DMS53 treated with DMSO at 0.1 percent for 48 hours (cell line): ENCODE measurements around the gene WDFY2.
"Not testable (repeated sequence)": the region's sequence is repeated elsewhere in the genome, so short reads cannot be mapped to it uniquely, and the experiment has no call there.

Experiments
- DNase-seq: peaks from one replicate; lab custom pipeline; 2025; ENCODE audit not compliant: unreplicated experiment; lab: John Stamatoyannopoulos, UW

The WDFY2 gene

GRCh38 chr13:51663973-51664957 is 80.0 kb downstream of the WDFY2 start:
- peak; percentile 6 for DNase-seq

GRCh38 chr13:51665456-51665855 is 81.2 kb downstream of the WDFY2 start:
- DNase-seq = no peak

GRCh38 chr13:51666374-51666773 is 82.1 kb downstream of the WDFY2 start:
- peak; percentile 9 for DNase-seq

- DNase-seq = no peak
Observed at GRCh38 chr13:51666839-51667238, 82.6 kb downstream of the WDFY2 start.

GRCh38 chr13:51668580-51669195 is 84.4 kb downstream of the WDFY2 start:
- no peak for DNase-seq

GRCh38 chr13:51673165-51673564 is 88.9 kb downstream of the WDFY2 start:
- peak; percentile 0 for DNase-seq

- DNase-seq = peak; percentile 92
Observed at GRCh38 chr13:51674276-51674675, 90.0 kb downstream of the WDFY2 start.

GRCh38 chr13:51675385-51675784 is 91.1 kb downstream of the WDFY2 start:
- DNase-seq = no peak

- no peak for DNase-seq
Observed at GRCh38 chr13:51675877-51676276, 91.6 kb downstream of the WDFY2 start.

- no peak for DNase-seq
Observed at GRCh38 chr13:51676739-51677138, 92.5 kb downstream of the WDFY2 start.

GRCh38 chr13:51678420-51678819 is 94.2 kb downstream of the WDFY2 start:
- no peak for DNase-seq

GRCh38 chr13:51679616-51680015 is 95.4 kb downstream of the WDFY2 start:
- no peak for DNase-seq

- peak; percentile 0 for DNase-seq
Observed at GRCh38 chr13:51681037-51681678, 96.9 kb downstream of the WDFY2 start.

- no peak for DNase-seq
Observed at GRCh38 chr13:51682686-51683085, 98.4 kb downstream of the WDFY2 start.

GRCh38 chr13:51683597-51683996 is 99.3 kb downstream of the WDFY2 start:
- DNase-seq = no peak

GRCh38 chr13:51684076-51684475 is 99.8 kb downstream of the WDFY2 start:
- DNase-seq = no peak

- no peak for DNase-seq
Observed at GRCh38 chr13:51687947-51688714, 103.9 kb downstream of the WDFY2 start.

- no peak for DNase-seq
Observed at GRCh38 chr13:51688937-51689662, 104.8 kb downstream of the WDFY2 start.

- no peak for DNase-seq
Observed at GRCh38 chr13:51689663-51689996, 105.4 kb downstream of the WDFY2 start.

- DNase-seq = not testable (repeated sequence)
Observed at GRCh38 chr13:51695677-51696076, 111.4 kb downstream of the WDFY2 start.
